ENCODE data around the gene ZNF407.
A peak's percentile ranks its signal among the peaks of the same experiment; 100 is the strongest.

ZNF407 gene

DNA sequence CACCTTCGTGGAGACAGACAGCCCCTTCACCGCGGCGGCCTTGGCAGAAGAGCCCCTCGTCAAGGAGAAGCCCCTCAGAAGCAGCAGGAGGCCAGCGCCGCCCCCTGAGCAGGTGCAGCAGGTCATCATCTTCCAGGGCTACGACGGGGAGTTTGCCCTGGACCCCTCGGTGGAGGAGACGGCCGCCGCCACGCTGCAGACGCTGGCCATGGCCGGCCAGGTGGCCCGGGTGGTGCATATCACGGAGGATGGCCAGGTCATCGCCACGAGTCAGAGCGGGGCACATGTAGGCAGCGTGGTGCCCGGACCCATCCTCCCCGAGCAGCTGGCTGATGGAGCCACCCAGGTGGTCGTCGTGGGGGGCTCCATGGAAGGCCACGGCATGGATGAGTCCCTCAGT is 465.5 kb downstream of the ZNF407 start:
- no peak for DNase-seq

GRCh38 chr18:75063615-75064512 is 466.2 kb downstream of the ZNF407 start:
- DNase-seq, result no peak

- no peak for DNase-seq
These were observed 466.8 kb downstream of the ZNF407 start for GRCh38 chr18:75064513-75064905.

GRCh38 chr18:75065251-75066000 is 467.8 kb downstream of the ZNF407 start:
- DNase-seq, result no peak

- no peak for DNase-seq
These were observed 468.6 kb downstream of the ZNF407 start for GRCh38 chr18:75066021-75066880.

DNA sequence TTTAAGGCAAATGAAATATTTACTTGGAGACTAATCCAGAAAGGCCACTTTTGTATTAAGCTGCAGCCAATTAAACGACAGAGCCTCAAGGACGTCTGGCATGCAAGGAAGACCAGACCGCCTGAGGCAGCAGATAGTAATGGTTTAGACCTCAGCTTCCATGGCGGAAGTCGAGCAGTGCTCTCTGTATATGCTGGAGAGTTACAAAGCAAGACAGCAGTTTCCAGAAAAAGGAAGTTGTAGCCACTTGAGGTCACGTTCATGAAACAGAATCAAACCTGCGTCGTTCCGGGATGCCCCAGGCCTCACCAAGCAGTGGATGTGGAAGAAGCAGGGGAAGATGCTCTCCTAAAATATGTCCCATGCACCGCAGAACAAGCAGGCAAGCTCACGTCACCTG is 469.3 kb downstream of the ZNF407 start:
- no peak for DNase-seq

GRCh38 chr18:75067996-75068645 is 470.5 kb downstream of the ZNF407 start:
- no peak for DNase-seq

DNA sequence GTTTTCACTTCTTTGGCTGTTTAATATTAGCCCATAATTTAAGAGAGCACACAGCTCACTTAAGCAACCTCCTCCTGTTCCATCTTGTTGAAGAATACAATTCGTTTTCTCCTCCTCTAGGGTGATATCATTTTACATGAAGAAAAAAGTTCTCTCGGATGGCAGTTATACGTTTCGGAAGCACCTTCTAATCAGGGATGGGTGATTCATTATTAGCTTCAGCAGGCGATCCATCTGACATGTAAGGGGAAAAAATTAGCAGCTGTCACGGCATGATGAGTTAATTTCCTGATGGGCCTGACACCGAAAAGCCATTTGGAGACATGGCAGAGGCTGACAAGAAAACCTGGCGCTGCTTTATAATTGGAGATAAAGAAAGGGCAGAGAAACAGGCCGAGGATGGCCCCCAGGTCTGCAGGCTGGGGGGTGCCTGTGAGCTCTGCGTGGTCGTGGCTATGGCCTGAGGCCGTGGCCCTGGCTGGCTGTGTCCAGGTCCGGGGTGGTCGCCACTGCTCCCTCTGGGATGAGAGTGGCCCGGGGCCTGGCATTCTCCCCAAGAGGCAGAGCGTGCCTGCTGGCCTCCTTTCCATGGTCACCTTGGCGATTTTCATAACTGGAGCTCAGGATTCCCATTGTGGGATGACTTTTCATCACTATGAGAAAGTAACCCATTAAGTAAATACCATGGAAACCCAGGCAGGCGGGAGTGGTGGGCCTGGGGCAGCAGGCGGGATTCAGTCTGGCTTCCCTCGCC is 471.2 kb downstream of the ZNF407 start:
- no peak for DNase-seq

- DNase-seq, result no peak
These were observed 472.6 kb downstream of the ZNF407 start for GRCh38 chr18:75070235-75070624.

GRCh38 chr18:75070625-75071483 is 473.2 kb downstream of the ZNF407 start:
- peak; percentile 23 for DNase-seq

DNA sequence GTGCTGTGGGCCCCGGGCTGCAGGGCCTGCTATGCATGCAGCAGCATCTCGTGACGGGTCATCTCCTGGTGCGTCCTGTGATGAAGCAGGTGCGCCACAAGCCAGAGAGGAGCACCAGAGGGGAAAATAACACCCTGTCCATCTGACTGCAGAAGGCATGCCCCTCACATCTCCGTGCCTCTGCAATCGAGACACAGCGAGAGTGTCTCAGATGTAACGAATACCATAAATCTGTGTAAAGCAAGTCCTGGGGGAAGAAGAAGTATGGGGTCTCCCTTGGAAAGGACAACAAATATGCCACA is 473.8 kb downstream of the ZNF407 start:
- no peak for DNase-seq

- no peak for DNase-seq
These were observed 474.4 kb downstream of the ZNF407 start for GRCh38 chr18:75071866-75072671.

DNA sequence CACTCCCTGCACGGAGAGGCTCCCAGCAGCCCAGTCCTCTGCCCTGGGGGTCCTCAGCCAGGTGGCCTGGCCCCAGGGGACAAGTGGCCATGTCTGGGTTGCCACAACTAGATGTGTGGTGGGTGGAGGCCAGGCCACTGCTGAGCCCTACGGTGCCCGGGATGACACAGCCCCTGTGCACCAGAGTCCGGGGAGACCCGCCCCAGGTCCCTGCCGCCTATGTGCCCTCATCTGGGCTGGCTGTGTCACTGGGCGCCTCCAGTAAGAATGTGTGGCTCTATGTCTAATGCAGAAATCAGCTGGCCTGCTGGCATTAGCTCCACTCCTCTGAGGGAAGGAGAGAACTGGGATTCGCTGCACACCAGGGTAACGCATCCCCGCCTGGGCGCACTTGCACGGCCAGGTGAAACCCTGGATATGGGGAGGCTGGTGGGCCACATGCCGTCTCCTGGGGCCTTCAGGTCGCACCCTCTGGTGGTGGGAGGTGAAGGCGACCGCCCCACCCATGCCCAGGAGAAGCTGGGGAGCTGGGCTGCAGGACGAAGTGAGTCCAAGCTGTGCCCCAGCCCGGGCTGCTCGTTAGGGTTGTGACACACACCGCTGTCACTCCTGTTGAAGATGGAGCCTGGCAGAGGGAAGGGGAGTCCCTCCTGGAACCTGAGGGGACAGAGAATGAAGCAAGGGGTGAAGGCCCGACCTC is 475.2 kb downstream of the ZNF407 start:
- DNase-seq, result no peak

DNA sequence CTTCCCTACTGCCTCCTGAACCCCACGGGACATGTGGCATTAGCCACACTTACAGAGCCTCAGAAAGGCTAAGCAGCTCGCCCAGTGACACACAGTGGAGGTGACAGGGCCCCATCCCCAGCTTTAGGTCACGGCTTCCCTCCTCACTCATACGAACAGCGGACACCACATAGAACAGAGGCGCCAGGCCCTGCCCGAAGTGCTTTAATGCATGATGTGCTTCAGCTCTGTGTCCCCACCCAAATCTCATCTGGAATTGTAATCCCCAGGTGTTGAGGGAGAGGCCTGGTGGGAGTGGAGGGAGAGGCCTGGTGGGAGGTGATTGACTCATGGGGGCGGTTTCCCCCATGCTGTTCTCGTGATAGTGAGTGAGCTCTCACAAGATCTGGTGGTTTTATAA is 476.0 kb downstream of the ZNF407 start:
- DNase-seq, result no peak

GRCh38 chr18:75074196-75075015 is 476.7 kb downstream of the ZNF407 start:
- DNase-seq, result no peak

- DNase-seq, result no peak
These were observed 477.3 kb downstream of the ZNF407 start for GRCh38 chr18:75075016-75075305.

GRCh38 chr18:75075429-75075841 is 477.8 kb downstream of the ZNF407 start:
- no peak for DNase-seq

- DNase-seq, result no peak
These were observed 478.6 kb downstream of the ZNF407 start for GRCh38 chr18:75076286-75076685.

DNA sequence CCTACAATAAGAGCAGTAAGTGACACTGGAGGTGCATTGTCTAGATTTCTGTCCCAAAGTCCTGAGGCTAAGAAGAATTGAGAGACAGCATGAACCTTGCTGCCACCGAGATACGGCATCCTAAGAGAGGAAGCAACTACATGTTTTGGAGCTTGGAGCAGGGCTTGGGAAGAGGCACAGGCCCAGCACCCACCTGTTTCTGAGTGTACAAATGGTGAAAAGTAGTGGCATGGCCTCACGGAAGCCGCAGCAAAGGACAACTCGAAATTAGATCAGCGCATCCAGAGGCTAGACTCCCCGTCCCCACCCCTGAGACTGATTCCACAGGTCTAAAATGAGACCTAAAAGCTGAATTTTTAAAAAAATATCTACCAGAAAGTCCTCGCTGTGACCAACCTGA is 483.8 kb downstream of the ZNF407 start:
- no peak for DNase-seq
